SJSA1 (cell line): ENCODE measurements around the gene S100Z. TPM values are rescaled to one million over a fixed set of nuclear protein-coding genes. Genes with fewer than 3 reads are reported as not detected.
"Not testable (repeated sequence)": the region's sequence is repeated elsewhere in the genome, so short reads cannot be mapped to it uniquely, and the experiment has no call there.

Source experiments
- DNase-seq, 2 experiments: peaks; one replicate each; pipeline ENCODE4 v3.0.0-alpha.2; 2015 to 2020; ENCODE audit warnings: low spot score in 2 of 2, low read depth in 1 of 2
- H3K27ac ChIP-seq: fragments of 250-450 bp; sonication (Bioruptor Pico); 2 replicates; pipeline ENCODE4 v1.5.1; 2020; ENCODE audit warnings: mild to moderate bottlenecking, moderate library complexity
- H3K27me3 ChIP-seq: fragments of 250-450 bp; sonication (Bioruptor Pico); replicated peaks from 2 replicates; pipeline ENCODE4 v1.5.1; 2020; ENCODE audit warnings: mild to moderate bottlenecking, moderate library complexity
- H3K36me3 ChIP-seq: fragments of 250-450 bp; sonication (Bioruptor Pico); 2 replicates; pipeline ENCODE4 v1.5.1; 2020; ENCODE audit warnings: mild to moderate bottlenecking
- H3K4me1 ChIP-seq: fragments of 250-450 bp; sonication (Bioruptor Pico); replicated peaks from 2 replicates; pipeline ENCODE4 v1.6.1; 2021; ENCODE audit warnings: mild to moderate bottlenecking
- H3K4me3 ChIP-seq: fragments of 250-450 bp; sonication (Bioruptor Pico); 2 replicates; pipeline ENCODE4 v1.5.1; 2020; ENCODE audit warnings: mild to moderate bottlenecking
- H3K9me3 ChIP-seq: fragments of 250-450 bp; sonication (Bioruptor Pico); replicated peaks from 2 replicates; pipeline ENCODE4 v1.5.1; 2020; ENCODE audit warnings: mild to moderate bottlenecking
- total RNA-seq: library from RNA; depleted of rRNA; stranded (reverse); fragments of >200 nt; shearing (Covaris generic); gene quantifications from 2 replicates; pipeline ENCODE4 v1.2.3, GENCODE V29; 2014; rRNA removed

Gene S100Z
- 0.55 TPM in 1 of 2 replicates, not detected in the other for total RNA-seq

- Histone ChIP-seq H3K4me1 (no peaks in the 10 kb centered on the region), H3K4me3 (no peak within 1 kb of the TSS), H3K36me3 (no peaks in the 10 kb centered on the region), H3K27ac (no peak within 1 kb of the TSS), H3K27me3 (no peaks in the 10 kb centered on the region; the same call in 1 of the 2 replicates), H3K9me3 (no peaks in the 10 kb centered on the region)
- DNase-seq: no peak
These were observed at the start of gene S100Z for GRCh38 chr5:76849419-76850291. Gene S100Z (plus strand): TSS chr5:76850014. CDS start chr5:76875360, 25,346 bp downstream.

GRCh38 chr5:76800579-76800978 lies 49.2 kb upstream of the S100Z start:
- H3K36me3 ChIP-seq: no peaks in the 10 kb centered on the region
- no peaks in the 10 kb centered on the region for H3K9me3 ChIP-seq
- no peak overlapping the region for H3K27ac ChIP-seq
- DNase-seq: no peak
- no peak overlapping the region for H3K4me3 ChIP-seq
- H3K27me3 ChIP-seq: no peaks in the 10 kb centered on the region
- H3K4me1 ChIP-seq: peaks cover 11% of the 10 kb centered on the region

DNA sequence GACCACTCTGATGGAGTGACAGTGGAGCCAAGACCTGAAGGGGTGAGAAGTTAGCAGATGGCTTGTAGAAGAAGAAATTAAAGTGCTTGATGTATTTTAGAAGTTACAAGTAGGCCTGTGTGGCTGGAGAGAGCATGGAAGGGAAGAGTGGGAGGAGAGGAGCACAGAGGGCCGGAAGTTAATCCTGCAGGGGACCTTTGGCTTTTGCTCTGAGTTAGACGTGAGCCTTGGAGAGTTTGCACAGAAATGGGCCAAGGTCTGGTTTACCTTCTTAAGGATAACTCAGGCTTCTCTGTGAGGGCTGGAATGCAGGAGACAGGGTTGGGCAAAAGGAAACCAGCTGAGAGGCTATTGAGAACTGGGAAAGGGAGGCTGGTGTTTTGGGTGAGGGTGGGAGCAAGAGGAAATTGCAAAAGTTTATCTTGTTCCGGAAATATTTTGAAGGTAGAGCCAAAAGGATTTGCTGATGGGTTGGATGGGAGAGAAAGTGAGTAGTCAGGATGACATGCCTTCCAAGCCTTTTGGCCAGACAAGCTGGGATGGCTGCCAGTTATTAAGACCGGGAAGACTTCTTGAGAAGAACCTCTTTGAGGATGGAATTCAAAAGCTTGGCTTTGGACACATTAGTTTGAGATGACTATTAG lies 48.5 kb upstream of the S100Z start:
- DNase-seq: no peak
- Histone ChIP-seq H3K4me3 (no peak overlapping the region), H3K27me3 (no peaks in the 10 kb centered on the region), H3K4me1 (peaks cover 18% of the 10 kb centered on the region), H3K36me3 (no peaks in the 10 kb centered on the region), H3K27ac (no peak overlapping the region), H3K9me3 (no peaks in the 10 kb centered on the region)

DNA sequence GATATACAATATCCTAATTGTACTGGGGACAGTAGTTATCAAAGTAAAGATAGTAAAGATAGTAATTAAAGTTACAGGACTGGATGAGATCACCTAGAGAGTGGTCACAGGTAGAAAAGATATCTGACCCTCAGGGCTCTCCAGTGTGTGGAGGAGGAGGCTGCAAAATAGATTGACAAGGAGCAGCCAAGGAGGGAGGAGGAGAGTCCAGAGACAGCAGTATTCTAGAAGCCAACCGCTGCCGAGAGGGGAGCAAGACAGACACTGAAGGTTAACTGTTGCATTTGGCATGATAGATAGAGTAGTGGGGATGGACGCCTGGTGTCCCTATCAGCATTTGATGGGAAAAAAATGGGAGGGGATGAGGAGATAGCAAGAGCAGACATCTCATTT lies 48.0 kb upstream of the S100Z start:
- Histone ChIP-seq H3K27ac (no peak overlapping the region), H3K27me3 (no peaks in the 10 kb centered on the region), H3K9me3 (no peaks in the 10 kb centered on the region), H3K36me3 (no peaks in the 10 kb centered on the region), H3K4me1 (peaks cover 23% of the 10 kb centered on the region), H3K4me3 (no peak overlapping the region)
- no peak for DNase-seq

GRCh38 chr5:76804266-76804665 lies 45.5 kb upstream of the S100Z start:
- Histone ChIP-seq H3K36me3 (no peaks in the 10 kb centered on the region), H3K27me3 (no peaks in the 10 kb centered on the region), H3K4me3 (no peak overlapping the region), H3K9me3 (no peaks in the 10 kb centered on the region), H3K27ac (no peak overlapping the region), H3K4me1 (peaks cover 37% of the 10 kb centered on the region)
- DNase-seq: no peak

GRCh38 chr5:76805821-76806505 lies 43.9 kb upstream of the S100Z start:
- peak overlapping the region; percentile 26 for H3K27ac ChIP-seq
- peak; percentile 62 to 77 for DNase-seq
- H3K9me3 ChIP-seq: no peaks in the 10 kb centered on the region
- no peak overlapping the region for H3K4me3 ChIP-seq
- no peaks in the 10 kb centered on the region for H3K36me3 ChIP-seq
- no peaks in the 10 kb centered on the region for H3K27me3 ChIP-seq
- H3K4me1 ChIP-seq: peaks cover 46% of the 10 kb centered on the region

DNA sequence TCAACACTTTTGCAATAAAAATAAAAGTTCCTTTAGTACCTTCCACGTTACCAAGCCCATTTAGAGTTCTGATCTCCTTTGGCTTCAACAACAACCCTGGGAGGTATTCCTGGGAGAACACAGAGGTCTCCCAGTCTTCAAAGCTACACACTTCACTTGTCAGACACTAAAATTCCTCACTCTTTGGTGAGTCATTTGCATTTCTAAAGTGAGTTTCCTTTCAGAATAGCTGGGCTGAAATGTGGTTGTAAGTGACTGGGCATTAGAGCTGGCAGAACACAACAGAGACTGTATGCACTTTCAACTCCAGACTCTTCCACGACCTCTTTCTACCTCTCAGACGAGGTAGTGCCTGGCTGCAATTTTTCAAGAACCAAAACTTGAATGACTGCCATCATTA lies 42.5 kb upstream of the S100Z start:
- DNase-seq: peak; percentile 43 to 66
- H3K4me3 ChIP-seq: no peak overlapping the region
- H3K36me3 ChIP-seq: no peaks in the 10 kb centered on the region
- peak overlapping the region; percentile 47 for H3K27ac ChIP-seq
- H3K9me3 ChIP-seq: no peaks in the 10 kb centered on the region
- no peaks in the 10 kb centered on the region for H3K27me3 ChIP-seq
- peaks cover 53% of the 10 kb centered on the region for H3K4me1 ChIP-seq

DNA sequence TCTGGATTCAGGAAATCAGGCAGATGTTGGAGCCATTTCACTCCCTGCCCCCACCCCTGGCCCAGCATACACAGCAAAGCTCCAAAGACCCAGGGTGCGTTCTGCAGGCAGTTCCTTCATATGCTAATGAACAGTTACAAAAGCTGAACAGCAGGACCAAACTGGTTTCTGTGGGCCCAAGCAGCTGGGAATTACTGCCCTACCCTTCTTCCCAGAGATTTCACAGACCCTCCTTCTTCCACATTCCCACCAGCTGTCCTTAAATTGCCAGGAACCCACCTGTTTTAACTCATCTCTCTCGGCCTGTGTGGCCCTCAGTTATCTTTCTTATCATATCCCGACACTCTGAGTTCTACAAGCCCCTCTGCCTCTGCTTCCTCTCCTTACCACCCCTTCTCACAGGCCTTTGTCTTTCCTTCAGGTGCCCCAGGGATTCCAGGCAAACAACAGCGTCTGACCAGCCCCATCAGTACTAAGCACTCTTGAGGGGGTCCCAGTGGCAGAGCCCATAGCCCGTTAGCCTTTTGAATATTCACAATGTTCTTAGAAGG lies 41.6 kb upstream of the S100Z start:
- no peak overlapping the region for H3K4me3 ChIP-seq
- no peaks in the 10 kb centered on the region for H3K36me3 ChIP-seq
- H3K4me1 ChIP-seq: peaks cover 53% of the 10 kb centered on the region
- no peak for DNase-seq
- H3K27ac ChIP-seq: peak overlapping the region; percentile 47; the same call in 1 of the 2 replicates
- H3K9me3 ChIP-seq: no peaks in the 10 kb centered on the region
- H3K27me3 ChIP-seq: no peaks in the 10 kb centered on the region

- Histone ChIP-seq H3K27ac (no peak overlapping the region), H3K4me1 (peaks cover 57% of the 10 kb centered on the region), H3K27me3 (no peaks in the 10 kb centered on the region), H3K36me3 (no peaks in the 10 kb centered on the region), H3K4me3 (no peak overlapping the region), H3K9me3 (no peaks in the 10 kb centered on the region)
- DNase-seq: no peak
These were observed 40.7 kb upstream of the S100Z start for GRCh38 chr5:76809141-76809540.

DNA sequence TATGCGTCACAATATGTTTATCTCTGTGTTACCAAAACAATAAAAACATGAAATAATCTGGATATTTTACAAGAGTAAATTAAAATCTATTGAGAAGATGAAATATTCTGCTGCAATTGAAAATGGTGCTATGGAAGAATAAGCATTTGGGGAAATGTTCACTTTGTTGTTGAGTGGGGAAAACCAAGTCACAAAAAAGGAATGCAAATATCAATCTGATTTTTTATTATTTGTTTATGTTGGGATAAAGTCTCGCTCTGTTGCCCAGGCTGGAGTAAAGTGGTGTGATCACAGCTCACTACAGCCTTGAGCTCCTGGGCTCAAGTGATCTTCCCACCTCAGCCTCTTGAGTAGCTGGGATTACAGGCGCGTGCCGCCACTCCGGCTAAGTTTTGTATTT lies 39.6 kb upstream of the S100Z start:
- Histone ChIP-seq H3K27ac (no peak overlapping the region), H3K4me3 (no peak overlapping the region), H3K4me1 (peaks cover 62% of the 10 kb centered on the region), H3K9me3 (no peaks in the 10 kb centered on the region), H3K27me3 (no peaks in the 10 kb centered on the region), H3K36me3 (no peaks in the 10 kb centered on the region)
- no peak for DNase-seq

DNA sequence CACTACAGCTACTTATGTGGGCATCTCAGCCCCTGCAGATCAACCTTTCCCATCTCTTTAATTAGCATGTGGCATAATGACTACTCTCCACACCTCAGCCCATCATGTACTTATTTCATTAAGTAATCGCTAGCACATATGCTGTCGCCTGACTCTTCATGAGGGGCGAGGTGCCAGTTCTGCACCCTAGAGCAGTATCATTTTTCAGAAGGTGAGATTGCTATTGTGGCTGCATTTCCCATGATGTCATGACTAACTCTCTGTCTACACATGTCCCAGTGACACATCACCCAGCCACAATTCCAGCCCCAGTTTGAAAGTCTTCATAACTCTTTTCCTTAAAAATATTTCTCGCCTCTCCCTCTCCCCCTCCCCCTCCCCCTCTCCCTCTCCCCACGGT lies 38.6 kb upstream of the S100Z start:
- Histone ChIP-seq H3K9me3 (no peaks in the 10 kb centered on the region), H3K4me3 (no peak overlapping the region), H3K36me3 (no peaks in the 10 kb centered on the region), H3K27ac (no peak overlapping the region), H3K4me1 (peaks cover 52% of the 10 kb centered on the region), H3K27me3 (no peaks in the 10 kb centered on the region)
- peak in 1 of 2 experiments; percentile 13 for DNase-seq

DNA sequence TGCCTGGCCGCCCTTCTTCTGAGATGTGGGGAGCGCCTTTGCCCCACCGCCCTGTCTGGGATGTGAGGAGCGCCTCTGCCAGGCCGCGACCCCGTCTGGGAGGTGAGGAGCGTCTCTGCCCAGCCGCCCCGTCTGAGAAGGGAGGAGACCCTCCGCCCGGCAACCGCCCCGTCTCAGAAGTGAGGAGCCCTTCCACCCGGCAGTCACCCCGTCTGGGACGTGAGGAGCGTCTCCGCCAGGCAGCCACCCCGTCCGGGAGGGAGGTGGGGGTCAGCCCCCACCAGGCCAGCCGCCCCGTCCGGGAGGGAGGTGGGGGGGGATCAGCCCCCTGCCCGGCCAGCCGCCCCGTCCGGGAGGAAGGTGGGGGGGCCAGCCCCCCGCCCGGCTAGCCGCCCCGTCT lies 37.6 kb upstream of the S100Z start:
- DNase-seq, H3K4me3 ChIP-seq, H3K36me3 ChIP-seq, H3K27ac ChIP-seq, H3K27me3 ChIP-seq, H3K9me3 ChIP-seq: not testable (repeated sequence)
- peaks cover 42% of the 10 kb centered on the region for H3K4me1 ChIP-seq

DNA sequence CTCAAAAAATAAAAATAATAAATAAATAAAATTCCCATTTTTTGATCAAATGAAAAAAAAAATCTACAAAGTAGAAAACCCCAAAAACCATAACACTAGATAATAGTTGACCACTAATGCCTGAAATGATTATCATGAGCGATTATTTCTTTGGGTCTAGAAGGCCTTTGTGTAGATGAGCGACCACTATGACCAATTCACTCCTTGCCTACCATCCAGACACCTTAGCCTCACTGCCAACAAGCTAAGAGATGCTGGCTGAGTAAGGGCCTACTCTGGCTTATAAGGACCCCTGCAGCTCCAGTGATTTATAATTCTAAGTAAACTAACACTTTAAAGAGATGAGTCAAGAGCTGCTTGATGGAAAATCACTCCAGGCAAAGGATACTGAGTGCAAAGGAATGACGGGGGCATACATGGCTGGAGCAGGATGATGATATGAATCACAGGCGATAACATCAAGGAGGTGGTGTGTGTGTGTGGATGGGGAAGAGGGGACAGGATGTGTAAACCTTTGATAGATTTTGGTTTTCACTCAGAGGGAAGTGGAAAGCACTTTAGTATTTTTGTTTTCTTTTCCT lies 35.7 kb upstream of the S100Z start:
- no peak overlapping the region for H3K27ac ChIP-seq
- no peak overlapping the region for H3K4me3 ChIP-seq
- peak; percentile 68 to 75 for DNase-seq
- no peaks in the 10 kb centered on the region for H3K27me3 ChIP-seq
- no peaks in the 10 kb centered on the region for H3K36me3 ChIP-seq
- H3K4me1 ChIP-seq: peaks cover 42% of the 10 kb centered on the region
- H3K9me3 ChIP-seq: no peaks in the 10 kb centered on the region
